Heart left ventricle (tissue), 16 donors: Measurements from ENCODE around the gene MISP. TPM values are rescaled to one million over a fixed set of nuclear protein-coding genes. Genes with fewer than 3 reads are reported as not detected.
"Not testable (repeated sequence)": the region's sequence is repeated elsewhere in the genome, so short reads cannot be mapped to it uniquely, and the experiment has no call there.

ENCODE experiments used
- ATAC-seq, 4 donors: fragments of 200-7000 bp; cut with Tn5 transposase; one replicate each; pipeline ENCODE4 v1.9.1; 2020 to 2022; ENCODE audit warnings: moderate library complexity in 4 of 4, mild to moderate bottlenecking in 3 of 4, moderate number of reproducible peaks in 1 of 4
- DNase-seq, 5 donors: peaks; one replicate each; pipeline ENCODE4 v3.0.0-alpha.2; 2020
- H3K27ac ChIP-seq, 12 donors: fragments of 200-600 bp; sonication (generic) in 4 of 12; one replicate each; pipeline versions ENCODE4 v1.5.0 to v1.8.0; 2016 to 2022; ENCODE audit warnings: mild to moderate bottlenecking in 2 of 12
- H3K27me3 ChIP-seq, 9 donors: fragments of 200-600 bp; sonication (generic) in 2 of 9; one replicate each; pipeline versions ENCODE4 v1.5.1 to v1.8.0; 2016 to 2022; ENCODE audit warnings: mild to moderate bottlenecking in 3 of 9
- H3K36me3 ChIP-seq, 9 donors: fragments of 200-600 bp; sonication (generic) in 2 of 9; one replicate each; pipeline versions ENCODE4 v1.5.0 to v1.8.0; 2018 to 2022; ENCODE audit warnings: mild to moderate bottlenecking in 2 of 9
- H3K4me1 ChIP-seq, 12 donors: fragments of 200-600 bp; sonication (generic) in 4 of 12; one replicate each; pipeline versions ENCODE4 v1.5.0 to v1.8.0; 2016 to 2022; ENCODE audit warnings: mild to moderate bottlenecking in 3 of 12
- H3K4me3 ChIP-seq, 12 donors: fragments of 200-600 bp; sonication (generic) in 4 of 12; one replicate each; pipeline versions ENCODE4 v1.5.0 to v1.8.0; 2017 to 2022; ENCODE audit warnings: mild to moderate bottlenecking in 9 of 12, moderate library complexity in 4 of 12
- H3K9me3 ChIP-seq, 12 donors: fragments of 200-600 bp; sonication (generic) in 4 of 12; one replicate each; pipeline versions ENCODE4 v1.5.0 to v1.8.0; 2016 to 2022; ENCODE audit warnings: mild to moderate bottlenecking in 1 of 12
- CTCF ChIP-seq, 12 donors: fragments of 200-600 bp; sonication (generic) in 4 of 12; IDR thresholded peaks; one replicate each; pipeline versions ENCODE4 v1.5.0 to v1.8.0; 2018 to 2022; ENCODE audit warnings: antibody characterized with exemption in 12 of 12, mild to moderate bottlenecking in 5 of 12
- POLR2A ChIP-seq, 2 donors: fragments of 450-650 bp; IDR thresholded peaks; one replicate each; pipeline ENCODE4 v1.6.1; 2017; ENCODE audit warnings: antibody characterized with exemption in 2 of 2, mild to moderate bottlenecking in 2 of 2, moderate library complexity in 2 of 2
- WGBS, 4 donors: extraction: QIAGEN DNeasy Blood & Tissue Kit in 2 of 4; methylation state at CpG; one replicate each; pipeline versions ENCODE4 v1.1.5 to v1.1.7; 2013 to 2018; 5-methylcytosine and 5-hydroxymethylcytosine counted together
- intact Hi-C, 10 donors: fragments of 100-400 bp; cut with DNase I; formaldehyde crosslinking; loops; one replicate each; pipeline versions ENCODE4 v1.11.1 to v1.14.2; 2022
- polyA plus RNA-seq, 2 donors: library from polyadenylated mRNA; stranded (reverse); fragments of 200-250 nt; gene quantifications; one replicate each; pipeline ENCODE4 v1.2.3, GENCODE V29; 2013
- total RNA-seq, 9 donors: library from RNA; depleted of rRNA in 2 of 9; stranded (reverse); fragments of >200 nt in 2 of 9; fragmentation: NEBNext Ultra II Directional in 3 of 9; extraction: Animal tissue kit (Norgen Biotek cat#: 25700) in 3 of 9; gene quantifications; one replicate each; pipeline versions ENCODE4 v1.1.0 to v1.2.4, GENCODE V29; 2016 to 2023
- donor health status: ischemic (EF 13 %, LVEDD 7.1; RV severe dilation, severe dysfunction).
- donor health status: healthy with polysubstance abuse.
- donor health status: DM: no; HTN: yes; CAD: no.
- donor health status: DM: no; HTN: no; CAD: no.
- donor health status: ischemic (EF 25% LVEDD 6.9; RV normal size, moderate dysfunction).
- donor health status: ischemic (EF 25% LVEDD 5.7; RV mildly dilated, moderate dysfunction).
- donor health status: healthy.
- donor health status: DM: yes; HTN: yes; CAD: no.
- donor health status: ischemic (EF 35%, LVEDD 5.7; RV mildly dilated, moderate dysfunction).
- donor health status: nonischemic (EF 11% LVEDD 7.7; RV severe dilation, severe dysfunction).
- donor health status: DM: yes; HTN: yes; CAD: no.
- donor health status: PGD.
- donor health status: ischemic (EF 29% LVEDD 5.4; RV normal size, mild dysfunction).
- donor health status: nonischemic (EF 23%, LVEDD 6.1; RV moderate dilation, normal function).

MISP gene
- total and polyA plus RNA-seq, 11 donors, result 0.06 to 1.1 TPM; not detected in 9

- ATAC-seq (no peak), DNase-seq (no peak)
- H3K36me3 ChIP-seq, result peaks cover 0 to 10% (median 0%) of the 10 kb centered on the region in 9 donors
- no peaks in the 10 kb centered on the region for H3K9me3 ChIP-seq
- peaks cover 0 to 7% (median 3%) of the 10 kb centered on the region in 9 donors for H3K27me3 ChIP-seq
- intact Hi-C loops, result loop anchor here in 1 of 10 donors (2.0 kb wide), 1 partner anchor 15 kb away; no protein-coding TSS in a partner anchor
- 88 to 94% (median 90%) methylated on average over 10 to 13 of the region's 13 CpGs for WGBS, 4 donors
- H3K4me3 ChIP-seq, result no peak overlapping the region
- H3K4me1 ChIP-seq, result peaks cover 0 to 39% (median 27%) of the 10 kb centered on the region in 12 donors
- TF ChIP-seq POLR2A (IDR thresholded peaks at IDR 0.05), result no peak
- no peak for TF ChIP-seq CTCF (IDR thresholded peaks at IDR 0.05)
- H3K27ac ChIP-seq, result no peak overlapping the region
Measured at GRCh38 chr19:725461-726089, 25.3 kb upstream of the MISP start.

- 68 to 83% (median 73%) methylated on average over 29 to 43 of the region's 43 CpGs for WGBS, 4 donors
- no peaks in the 10 kb centered on the region for H3K9me3 ChIP-seq
- TF ChIP-seq CTCF (IDR thresholded peaks at IDR 0.05) (no peak), POLR2A (IDR thresholded peaks at IDR 0.05) (no peak)
- H3K27ac ChIP-seq, result peak overlapping the region; percentile 60 to 92 (median 84)
- H3K4me3 ChIP-seq, result peak overlapping the region in 1 of 12 donors; percentile 11
- H3K36me3 ChIP-seq, result peaks cover 0 to 22% (median 3%) of the 10 kb centered on the region in 9 donors
- H3K27me3 ChIP-seq, result peaks cover 0 to 3% (median 0%) of the 10 kb centered on the region in 9 donors
- ATAC-seq (peak in 2 of 4 donors; percentile 20 to 31), DNase-seq (no peak)
- H3K4me1 ChIP-seq, result peaks cover 0 to 32% (median 20%) of the 10 kb centered on the region in 12 donors
- intact Hi-C loops, result loop anchor here in 1 of 10 donors (2.0 kb wide), 1 partner anchor 16 kb away; no protein-coding TSS in a partner anchor
Measured at GRCh38 chr19:726993-727956, 23.6 kb upstream of the MISP start.

- peaks cover 0 to 25% (median 15%) of the 10 kb centered on the region in 12 donors for H3K4me1 ChIP-seq
- H3K27ac ChIP-seq, result peak overlapping the region; percentile 60 to 92 (median 84)
- intact Hi-C loops, result no loop called here
- peak; percentile 81 to 93 (median 92) for DNase-seq
- peak overlapping the region in 1 of 12 donors; percentile 11 for H3K4me3 ChIP-seq
- ATAC-seq, result peak; percentile 80 to 91 (median 90)
- 31 to 65% (median 43%) methylated on average over 14 to 26 of the region's 26 CpGs for WGBS, 4 donors
- H3K9me3 ChIP-seq, result no peaks in the 10 kb centered on the region
- TF ChIP-seq CTCF (IDR thresholded peaks at IDR 0.05) (no peak), POLR2A (IDR thresholded peaks at IDR 0.05) (no peak)
- H3K27me3 ChIP-seq, result no peaks in the 10 kb centered on the region
- H3K36me3 ChIP-seq, result peaks cover 0 to 24% (median 3%) of the 10 kb centered on the region in 9 donors
Measured at GRCh38 chr19:728011-728410, 22.9 kb upstream of the MISP start.

GRCh38 chr19:729564-729963, 21.3 kb upstream of the MISP start:
- intact Hi-C loops, H3K9me3 ChIP-seq, H3K27me3 ChIP-seq, ATAC-seq, H3K27ac ChIP-seq, H3K4me3 ChIP-seq, DNase-seq: not testable (repeated sequence)
- peaks cover 0 to 30% (median 17%) of the 10 kb centered on the region in 12 donors for H3K4me1 ChIP-seq
- 90 to 95% (median 93%) methylated on average over 14 to 15 of the region's 15 CpGs for WGBS, 4 donors
- peaks cover 0 to 29% (median 7%) of the 10 kb centered on the region in 9 donors for H3K36me3 ChIP-seq
